Astrocyte of the hippocampus (primary cell): ENCODE data around the gene TMEM145.

Source experiments
- DNase-seq: peaks from one replicate; pipeline ENCODE4 v3.0.0; 2011; ENCODE audit warnings: low read depth, low spot score

TMEM145 gene

GRCh38 chr19:42277821-42278451 is 35.2 kb upstream of the TMEM145 start:
- peak; percentile 48 for DNase-seq

- no peak for DNase-seq
Observed at GRCh38 chr19:42278452-42279154, 34.5 kb upstream of the TMEM145 start.

GRCh38 chr19:42279155-42279901 is 33.8 kb upstream of the TMEM145 start:
- no peak for DNase-seq

- peak; percentile 97 for DNase-seq
Observed at GRCh38 chr19:42279902-42280814, 33.0 kb upstream of the TMEM145 start.

- DNase-seq = peak; percentile 86
Observed at GRCh38 chr19:42280815-42281145, 32.3 kb upstream of the TMEM145 start.

- peak; percentile 68 for DNase-seq
Observed at GRCh38 chr19:42281146-42281826, 31.8 kb upstream of the TMEM145 start.

GRCh38 chr19:42281827-42282762 is 31.0 kb upstream of the TMEM145 start:
- peak; percentile 84 for DNase-seq

- no peak for DNase-seq
Observed at GRCh38 chr19:42282819-42283187, 30.3 kb upstream of the TMEM145 start.

GRCh38 chr19:42283188-42284065 is 29.7 kb upstream of the TMEM145 start:
- DNase-seq = peak; percentile 99

GRCh38 chr19:42284066-42284501 is 29.0 kb upstream of the TMEM145 start:
- DNase-seq = peak; percentile 94

- peak; percentile 44 for DNase-seq
Observed at GRCh38 chr19:42284591-42285341, 28.3 kb upstream of the TMEM145 start.

- DNase-seq = no peak
Observed at GRCh38 chr19:42285541-42285941, 27.6 kb upstream of the TMEM145 start.

- no peak for DNase-seq
Observed at GRCh38 chr19:42285988-42286348, 27.1 kb upstream of the TMEM145 start.

- peak; percentile 68 for DNase-seq
Observed at GRCh38 chr19:42286349-42287016, 26.6 kb upstream of the TMEM145 start.

- DNase-seq = no peak
Observed at GRCh38 chr19:42287017-42287826, 25.9 kb upstream of the TMEM145 start.

GRCh38 chr19:42287827-42288107 is 25.3 kb upstream of the TMEM145 start:
- no peak for DNase-seq

- DNase-seq = no peak
Observed at GRCh38 chr19:42288387-42288786, 24.7 kb upstream of the TMEM145 start.
